Muscle of leg (tissue), 11 donors: Measurements from ENCODE around the gene TEAD3. TPM values are rescaled to one million over a fixed set of nuclear protein-coding genes. Genes with fewer than 3 reads are reported as not detected.

Source experiments
- DNase-seq: peaks from one replicate; pipeline ENCODE4 v3.0.0; 2013
- H3K27ac ChIP-seq: one replicate; pipeline ENCODE4 v1.5.1; 2013; ENCODE audit warnings: mild to moderate bottlenecking, low read length, control low read depth
- H3K27me3 ChIP-seq: one replicate; pipeline ENCODE4 v1.6.1; 2013; ENCODE audit warnings: low read length; ENCODE audit not compliant: control insufficient read depth, insufficient read depth
- H3K36me3 ChIP-seq: one replicate; pipeline ENCODE4 v1.6.1; 2013; ENCODE audit warnings: low read length; ENCODE audit not compliant: control insufficient read depth, insufficient read depth
- H3K4me1 ChIP-seq: one replicate; pipeline ENCODE4 v1.6.1; 2013; ENCODE audit warnings: low read length; ENCODE audit not compliant: control insufficient read depth, insufficient read depth
- H3K4me3 ChIP-seq: one replicate; pipeline ENCODE4 v1.5.1; 2013; ENCODE audit warnings: low read length, control low read depth
- H3K9me3 ChIP-seq: replicated peaks from 2 replicates; pipeline ENCODE4 v1.6.1; 2013; ENCODE audit warnings: low read depth, low read length; ENCODE audit not compliant: control insufficient read depth
- whole genome bisulfite sequencing: methylation state at CpG from one replicate; pipeline ENCODE4 v1.1.5; 2013; ENCODE audit warnings: missing lambda C conversion rate; ENCODE audit not compliant: insufficient coverage; 5-methylcytosine and 5-hydroxymethylcytosine counted together
- polyA plus RNA-seq, 8 donors: library from polyadenylated mRNA; unstranded; fragments of 120-200 nt; gene quantifications; one replicate each; pipeline versions ENCODE4 v1.2.1 to v1.2.3, GENCODE V29; 2013; ENCODE audit warnings: inconsistent platforms in 1 of 8, low replicate concordance in 1 of 8; ENCODE audit not compliant: insufficient read length in 8 of 8, insufficient read depth in 1 of 8
- total RNA-seq: library from RNA; stranded (reverse); fragments of 120-200 nt; gene quantifications from one replicate; pipeline ENCODE4 v1.2.4, GENCODE V29; 2013

TEAD3 gene
- total and polyA plus RNA-seq, 9 donors: 20.6 to 76.6 (median 52.2) TPM

DNA sequence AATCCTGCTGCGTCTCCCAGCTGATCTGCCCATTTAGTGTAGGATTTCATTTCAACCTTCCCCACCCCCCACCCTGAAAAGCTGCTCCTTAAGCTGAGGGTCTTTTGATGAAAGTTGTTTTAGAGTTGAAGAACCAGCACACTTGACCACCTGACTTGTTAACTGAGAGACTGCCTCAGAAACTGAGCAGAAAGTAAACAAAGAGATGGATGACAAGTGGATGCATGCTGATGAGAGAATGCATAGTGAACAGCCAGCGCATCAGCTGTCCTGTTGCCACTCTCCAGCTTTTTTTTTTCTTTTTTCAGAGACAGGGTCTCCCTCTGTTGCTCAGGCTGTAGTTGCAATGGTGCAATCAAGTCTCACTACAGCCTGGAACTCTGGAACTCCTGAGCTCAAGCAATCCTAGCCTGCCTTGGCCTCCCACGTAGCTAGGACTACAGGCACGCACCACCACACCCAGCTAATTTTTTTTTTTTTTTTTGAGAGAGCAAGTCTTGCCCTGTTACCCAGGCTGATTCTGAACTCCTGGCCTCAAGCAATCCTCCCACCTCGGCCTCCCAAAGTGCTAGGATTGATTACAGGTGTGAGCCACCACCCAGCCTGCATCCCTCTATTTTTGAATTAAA, 19.2 kb downstream of the TEAD3 start:
- WGBS: no CpG with 5 or more reads among the region's 5 CpGs
- peaks cover 79% of the 10 kb centered on the region for H3K36me3 ChIP-seq

GRCh38 chr6:35477028-35477427, 19.9 kb downstream of the TEAD3 start:
- Histone ChIP-seq H3K36me3 (peaks cover 78% of the 10 kb centered on the region), H3K27ac (no peak overlapping the region), H3K9me3 (no peaks in the 10 kb centered on the region), H3K4me1 (no peaks in the 10 kb centered on the region), H3K27me3 (no peaks in the 10 kb centered on the region), H3K4me3 (no peak overlapping the region)
- no CpG with 5 or more reads among the region's 8 CpGs for WGBS
- DNase-seq: no peak

More for the DNA sequence above, 19.2 kb downstream of the TEAD3 start:
- Histone ChIP-seq H3K4me1 (no peaks in the 10 kb centered on the region), H3K27ac (no peak overlapping the region), H3K9me3 (no peaks in the 10 kb centered on the region), H3K4me3 (no peak overlapping the region), H3K27me3 (no peaks in the 10 kb centered on the region)
- DNase-seq: no peak

DNA sequence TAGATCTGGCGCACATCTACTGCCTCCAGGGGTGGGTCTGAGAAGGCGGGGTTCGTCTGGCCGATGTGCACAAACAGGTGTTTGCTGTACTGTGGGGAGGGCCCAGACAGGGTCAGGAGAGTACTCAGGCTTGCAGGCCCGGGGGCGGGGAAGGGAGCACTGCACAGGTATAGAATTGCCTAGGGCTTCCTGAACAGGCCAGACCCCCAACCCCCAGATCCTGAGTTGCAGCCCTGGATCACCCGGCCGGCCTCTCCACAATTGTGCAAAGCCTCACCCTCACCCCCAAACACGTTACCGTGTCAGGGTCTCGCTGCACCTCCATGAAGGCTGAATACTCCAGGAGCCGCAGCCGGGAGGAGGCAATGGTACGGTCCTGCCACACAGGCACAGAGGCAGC, 20.9 kb downstream of the TEAD3 start:
- Histone ChIP-seq H3K9me3 (no peaks in the 10 kb centered on the region), H3K4me1 (peaks cover 7% of the 10 kb centered on the region), H3K27me3 (no peaks in the 10 kb centered on the region), H3K27ac (no peak overlapping the region), H3K4me3 (no peak overlapping the region), H3K36me3 (peaks cover 79% of the 10 kb centered on the region)
- no peak for DNase-seq
- WGBS: 75% methylated on average over 11 of the region's 14 CpGs

DNA sequence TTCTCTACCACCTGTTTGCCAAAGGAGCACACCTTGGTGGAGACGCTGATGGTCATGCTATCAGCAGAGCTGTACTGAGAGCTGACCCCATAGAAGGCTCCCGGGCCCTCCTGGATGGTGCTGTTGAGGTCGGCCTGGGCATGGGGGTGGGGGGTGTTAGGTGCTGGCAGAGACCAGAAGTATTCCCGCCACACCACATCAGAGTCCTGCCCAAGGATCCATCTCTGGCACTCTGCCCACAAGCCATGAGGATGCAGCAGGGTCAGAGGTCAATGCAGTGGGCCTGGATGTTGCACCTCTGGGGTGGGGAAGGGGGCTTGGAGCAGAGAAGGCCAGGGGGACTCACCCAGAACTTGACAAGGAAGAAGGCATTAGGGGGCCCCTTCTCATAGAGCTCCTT, 21.3 kb downstream of the TEAD3 start:
- no peaks in the 10 kb centered on the region for H3K9me3 ChIP-seq
- no CpG with 5 or more reads among the region's 4 CpGs for WGBS
- no peak for DNase-seq
- H3K36me3 ChIP-seq: peaks cover 79% of the 10 kb centered on the region
- no peaks in the 10 kb centered on the region for H3K27me3 ChIP-seq
- peaks cover 11% of the 10 kb centered on the region for H3K4me1 ChIP-seq
- H3K27ac ChIP-seq: no peak overlapping the region
- no peak overlapping the region for H3K4me3 ChIP-seq

- Histone ChIP-seq H3K4me3 (no peak overlapping the region), H3K27me3 (no peaks in the 10 kb centered on the region), H3K4me1 (peaks cover 16% of the 10 kb centered on the region), H3K9me3 (no peaks in the 10 kb centered on the region), H3K27ac (no peak overlapping the region), H3K36me3 (peaks cover 80% of the 10 kb centered on the region)
- DNase-seq: no peak
- WGBS: 81% methylated on average over 18 of the region's 20 CpGs
Observed at GRCh38 chr6:35474942-35475570, 21.8 kb downstream of the TEAD3 start.

DNA sequence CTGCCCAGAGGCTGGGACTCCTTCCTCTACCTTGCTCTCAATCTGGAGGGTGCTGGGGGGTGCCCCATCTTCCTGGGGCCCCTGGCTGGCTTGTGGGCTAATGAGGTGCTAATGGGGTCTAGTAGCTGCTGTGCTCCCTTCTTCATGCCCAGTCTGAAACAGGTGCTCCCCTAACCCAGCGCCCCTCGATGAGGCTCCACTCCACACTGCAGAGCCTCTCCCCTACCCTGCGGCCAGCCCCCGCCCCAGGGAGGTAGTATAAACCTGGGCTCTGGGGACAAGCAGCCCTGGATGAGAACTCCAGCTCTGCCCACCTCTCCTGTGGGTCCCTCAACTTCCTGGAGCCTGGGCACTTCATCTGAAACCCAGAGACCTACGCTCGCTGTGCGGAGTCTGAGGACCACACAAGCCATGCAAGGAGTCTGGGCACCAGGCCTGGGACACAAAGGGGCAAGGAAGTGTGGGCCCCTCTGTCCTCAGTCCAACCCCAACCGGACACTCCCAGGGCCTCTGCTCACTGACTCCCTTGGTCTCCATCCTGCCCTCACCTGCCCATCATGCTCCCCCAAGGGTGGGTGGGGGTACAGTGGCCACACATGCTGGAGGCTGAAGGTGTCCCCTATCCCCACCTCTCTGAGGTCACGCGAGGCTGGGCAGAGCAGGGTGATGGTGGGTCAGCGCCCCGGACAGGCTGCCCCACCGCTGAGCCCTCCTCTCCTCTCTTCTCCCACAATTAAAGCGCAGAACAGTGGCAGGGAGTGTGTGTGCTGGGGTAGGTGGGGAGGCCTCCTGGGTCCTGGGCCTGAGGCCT, 22.5 kb downstream of the TEAD3 start:
- Histone ChIP-seq H3K4me3 (no peak overlapping the region), H3K9me3 (no peaks in the 10 kb centered on the region), H3K27me3 (no peaks in the 10 kb centered on the region), H3K36me3 (peaks cover 79% of the 10 kb centered on the region), H3K27ac (no peak overlapping the region), H3K4me1 (peaks cover 21% of the 10 kb centered on the region)
- no peak for DNase-seq
- WGBS: 79% methylated on average over 5 of the region's 14 CpGs

DNA sequence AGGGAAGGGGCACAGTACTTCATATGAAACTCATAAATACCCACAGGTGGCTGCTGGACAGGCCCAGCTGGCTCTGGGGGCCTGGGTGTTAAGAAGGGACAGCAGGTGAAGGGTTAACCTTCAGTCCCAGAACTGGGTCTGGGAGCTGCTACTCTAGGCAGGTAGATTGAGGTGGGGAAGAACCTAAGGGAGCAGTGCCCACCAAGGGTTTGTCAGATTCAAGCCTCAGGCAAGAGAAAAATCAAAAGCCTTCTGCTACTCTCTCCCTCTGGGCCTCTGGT, 23.1 kb downstream of the TEAD3 start:
- Histone ChIP-seq H3K9me3 (no peaks in the 10 kb centered on the region), H3K27ac (no peak overlapping the region), H3K27me3 (no peaks in the 10 kb centered on the region), H3K36me3 (peaks cover 82% of the 10 kb centered on the region), H3K4me3 (no peak overlapping the region), H3K4me1 (peaks cover 21% of the 10 kb centered on the region)
- DNase-seq: no peak

GRCh38 chr6:35473075-35473849, 23.6 kb downstream of the TEAD3 start:
- no peak for DNase-seq
- Histone ChIP-seq H3K27me3 (no peaks in the 10 kb centered on the region), H3K4me3 (no peak overlapping the region), H3K9me3 (no peaks in the 10 kb centered on the region), H3K27ac (no peak overlapping the region), H3K4me1 (peaks cover 21% of the 10 kb centered on the region), H3K36me3 (peaks cover 80% of the 10 kb centered on the region)
- 85% methylated on average over 4 of the region's 9 CpGs for WGBS

DNA sequence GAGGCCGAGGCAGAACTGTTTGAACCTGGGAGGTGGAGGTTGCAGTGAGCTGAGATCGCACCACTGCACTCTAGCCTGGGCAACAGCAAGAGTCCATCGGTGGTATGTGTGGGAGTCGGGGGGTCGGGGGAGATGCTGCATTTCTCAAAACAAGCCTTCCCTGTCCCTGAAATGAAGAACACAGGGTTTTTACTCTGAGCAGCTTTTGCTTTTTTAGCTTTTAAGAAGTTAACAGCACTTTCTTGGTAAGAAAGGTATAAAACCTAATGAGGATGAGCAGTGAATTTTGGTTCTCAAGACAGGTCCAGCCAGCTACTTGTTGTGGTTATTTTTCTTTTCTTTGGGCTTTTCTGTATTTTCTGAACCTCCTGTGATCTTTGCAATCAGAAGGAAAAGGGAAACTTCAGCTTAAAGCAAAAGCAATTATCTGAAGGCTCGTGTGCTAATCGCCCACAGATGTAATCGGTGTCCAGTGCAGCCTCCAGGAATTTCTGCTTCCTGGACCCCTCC, 25.0 kb downstream of the TEAD3 start:
- peaks cover 29% of the 10 kb centered on the region for H3K4me1 ChIP-seq
- DNase-seq: no peak
- no peaks in the 10 kb centered on the region for H3K9me3 ChIP-seq
- H3K36me3 ChIP-seq: peaks cover 71% of the 10 kb centered on the region
- no peak overlapping the region for H3K4me3 ChIP-seq
- no peaks in the 10 kb centered on the region for H3K27me3 ChIP-seq
- H3K27ac ChIP-seq: no peak overlapping the region
- 81% methylated on average over 2 of the region's 8 CpGs for WGBS

GRCh38 chr6:35470663-35471120, 26.2 kb downstream of the TEAD3 start:
- H3K4me1 ChIP-seq: peaks cover 29% of the 10 kb centered on the region
- H3K27me3 ChIP-seq: no peaks in the 10 kb centered on the region
- 61% methylated on average over 2 of the region's 3 CpGs for WGBS
- no peak for DNase-seq
- H3K27ac ChIP-seq: no peak overlapping the region
- no peak overlapping the region for H3K4me3 ChIP-seq
- H3K9me3 ChIP-seq: no peaks in the 10 kb centered on the region
- peaks cover 75% of the 10 kb centered on the region for H3K36me3 ChIP-seq
